ENCODE data around the gene MZF1.

MZF1 gene

DNA sequence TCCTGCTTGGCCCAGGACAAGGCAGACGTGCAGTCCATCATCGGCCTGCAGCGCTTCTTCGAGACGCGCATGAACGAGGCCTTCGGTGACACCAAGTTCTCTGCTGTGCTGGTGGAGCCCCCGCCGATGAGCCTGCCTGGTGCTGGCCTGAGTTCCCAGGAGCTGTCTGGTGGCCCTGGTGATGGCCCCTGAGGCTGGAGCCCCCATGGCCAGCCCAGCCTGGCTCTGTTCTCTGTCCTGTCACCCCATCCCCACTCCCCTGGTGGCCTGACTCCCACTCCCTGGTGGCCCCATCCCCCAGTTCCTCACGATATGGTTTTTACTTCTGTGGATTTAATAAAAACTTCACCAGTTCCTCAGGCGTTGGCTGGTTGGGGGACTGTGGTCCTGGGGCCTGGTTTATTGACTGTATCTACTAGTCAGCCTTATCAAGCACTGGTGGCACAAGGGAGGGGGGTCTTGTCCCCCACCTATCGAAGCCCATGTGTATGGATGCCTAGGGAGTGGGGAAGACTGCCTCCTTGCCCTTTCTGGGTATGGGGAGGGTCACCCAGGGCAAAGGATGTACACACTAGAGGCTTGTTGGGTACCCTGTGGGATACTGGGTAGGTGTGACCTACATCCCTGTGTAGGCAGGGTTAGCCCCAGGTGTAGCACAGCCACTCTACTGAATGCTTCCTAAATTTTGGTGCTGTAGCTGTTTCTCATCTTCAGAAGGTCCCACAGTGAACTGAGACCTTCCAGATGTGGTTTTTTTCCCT, 22.6 kb downstream of the MZF1 start:
- Histone ChIP-seq H3K9me2 (replicated peaks; ENCODE audit: insufficient read depth, low read length) (no peaks in the 10 kb centered on the region), H3K27ac (ENCODE audit: low read depth, low read length) (no peak overlapping the region), H3K4me2 (ENCODE audit: low read depth, low read length, poor library complexity, severe bottlenecking) (no peak overlapping the region), H3K36me3 (ENCODE audit: low read length) (peaks cover 10% of the 10 kb centered on the region), H3K9ac (ENCODE audit: low read length) (no peak overlapping the region), H3F3A (ENCODE audit: insufficient read depth) (peaks cover 43% of the 10 kb centered on the region), H3K27me3 (ENCODE audit: low read length) (no peaks in the 10 kb centered on the region), H3K9me3 (ENCODE audit: insufficient read depth, low read length) (no peaks in the 10 kb centered on the region), H3K79me2 (ENCODE audit: insufficient read depth, low read length) (peaks cover 37% of the 10 kb centered on the region), H2AFZ (ENCODE audit: low read depth, low read length, severe bottlenecking) (no peak overlapping the region), H3K4me3 (ENCODE audit: insufficient read depth, low read length, poor library complexity, severe bottlenecking) (no peak overlapping the region), H4K20me1 (ENCODE audit: low read depth, low read length) (peaks cover 16% of the 10 kb centered on the region)
- TF ChIP-seq EZH2phosphoT487 (conservative IDR thresholded peaks at IDR 0.05; ENCODE audit: low read length) (no peak), CTCF (IDR thresholded peaks at IDR 0.05; ENCODE audit: insufficient read depth, low read length, poor library complexity, severe bottlenecking) (no peak)

GRCh38 chr19:58549664-58550361, 23.3 kb downstream of the MZF1 start:
- Histone ChIP-seq H3F3A (ENCODE audit: insufficient read depth) (peaks cover 37% of the 10 kb centered on the region), H3K27ac (ENCODE audit: low read depth, low read length) (no peak overlapping the region), H3K9me2 (replicated peaks; ENCODE audit: insufficient read depth, low read length) (no peaks in the 10 kb centered on the region), H3K9me3 (ENCODE audit: insufficient read depth, low read length) (no peaks in the 10 kb centered on the region), H4K20me1 (ENCODE audit: low read depth, low read length) (peaks cover 23% of the 10 kb centered on the region), H3K27me3 (ENCODE audit: low read length) (no peaks in the 10 kb centered on the region), H2AFZ (ENCODE audit: low read depth, low read length, severe bottlenecking) (no peak overlapping the region), H3K79me2 (ENCODE audit: insufficient read depth, low read length) (peaks cover 44% of the 10 kb centered on the region), H3K9ac (ENCODE audit: low read length) (no peak overlapping the region), H3K36me3 (ENCODE audit: low read length) (peaks cover 17% of the 10 kb centered on the region), H3K4me3 (ENCODE audit: insufficient read depth, low read length, poor library complexity, severe bottlenecking) (no peak overlapping the region), H3K4me2 (ENCODE audit: low read depth, low read length, poor library complexity, severe bottlenecking) (no peak overlapping the region)
- TF ChIP-seq EZH2phosphoT487 (conservative IDR thresholded peaks at IDR 0.05; ENCODE audit: low read length) (no peak), CTCF (IDR thresholded peaks at IDR 0.05; ENCODE audit: insufficient read depth, low read length, poor library complexity, severe bottlenecking) (no peak)

DNA sequence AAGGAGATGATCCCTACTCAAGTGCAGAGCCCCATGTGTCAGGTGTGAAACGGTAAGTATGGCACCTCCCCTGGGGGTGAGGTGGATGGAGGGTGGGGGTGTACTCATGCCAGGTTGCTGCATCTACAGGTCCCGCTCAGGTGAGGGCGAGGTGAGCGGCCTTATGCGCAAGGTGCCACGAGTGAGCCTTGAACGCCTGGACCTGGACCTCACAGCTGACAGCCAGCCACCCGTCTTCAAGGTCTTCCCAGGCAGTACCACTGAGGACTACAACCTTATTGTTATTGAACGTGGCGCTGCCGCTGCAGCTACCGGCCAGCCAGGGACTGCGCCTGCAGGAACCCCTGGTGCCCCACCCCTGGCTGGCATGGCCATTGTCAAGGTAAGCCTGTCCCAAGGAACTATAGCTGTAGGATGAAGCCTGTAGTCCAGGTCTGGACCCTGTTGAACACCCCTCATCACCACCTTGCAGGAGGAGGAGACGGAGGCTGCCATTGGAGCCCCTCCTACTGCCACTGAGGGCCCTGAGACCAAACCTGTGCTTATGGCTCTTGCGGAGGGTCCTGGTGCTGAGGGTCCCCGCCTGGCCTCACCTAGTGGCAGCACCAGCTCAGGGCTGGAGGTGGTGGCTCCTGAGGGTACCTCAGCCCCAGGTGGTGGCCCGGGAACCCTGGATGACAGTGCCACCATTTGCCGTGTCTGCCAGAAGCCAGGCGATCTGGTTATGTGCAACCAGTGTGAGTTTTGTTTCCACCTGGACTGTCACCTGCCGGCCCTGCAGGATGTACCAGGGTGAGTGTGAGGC, 24.1 kb downstream of the MZF1 start:
- no peaks in the 10 kb centered on the region for H3K9me2 ChIP-seq (replicated peaks; ENCODE audit: insufficient read depth, low read length)
- H4K20me1 ChIP-seq (ENCODE audit: low read depth, low read length) = peaks cover 24% of the 10 kb centered on the region
- no peaks in the 10 kb centered on the region for H3K27me3 ChIP-seq (ENCODE audit: low read length)
- H3K79me2 ChIP-seq (ENCODE audit: insufficient read depth, low read length) = peaks cover 42% of the 10 kb centered on the region
- H3F3A ChIP-seq (ENCODE audit: insufficient read depth) = peaks cover 30% of the 10 kb centered on the region
- H3K4me3 ChIP-seq (ENCODE audit: insufficient read depth, low read length, poor library complexity, severe bottlenecking) = no peak overlapping the region
- TF ChIP-seq CTCF (IDR thresholded peaks at IDR 0.05; ENCODE audit: insufficient read depth, low read length, poor library complexity, severe bottlenecking) (no peak), EZH2phosphoT487 (conservative IDR thresholded peaks at IDR 0.05; ENCODE audit: low read length) (no peak)
- no peak overlapping the region for H3K4me2 ChIP-seq (ENCODE audit: low read depth, low read length, poor library complexity, severe bottlenecking)
- no peak overlapping the region for H2AFZ ChIP-seq (ENCODE audit: low read depth, low read length, severe bottlenecking)
- H3K9ac ChIP-seq (ENCODE audit: low read length) = no peak overlapping the region
- no peak overlapping the region for H3K27ac ChIP-seq (ENCODE audit: low read depth, low read length)
- H3K9me3 ChIP-seq (ENCODE audit: insufficient read depth, low read length) = no peaks in the 10 kb centered on the region
- peaks cover 17% of the 10 kb centered on the region for H3K36me3 ChIP-seq (ENCODE audit: low read length)
